ENCODE measurements around the gene PARL. TPM values are rescaled to one million over a fixed set of nuclear protein-coding genes. Genes with fewer than 3 reads are reported as not detected.

PARL gene
- total and polyA plus RNA-seq, 2 of the 8 experiments (the other 6 are each of a cell fraction or from before 2014, with no cell fraction given): 62.7 to 85.0 TPM

- TF ChIP-seq CTCF (IDR thresholded peaks at IDR 0.05; ENCODE audit: control extremely low read depth in 1 of 3, insufficient read depth in 1 of 3, low read depth in 1 of 3, low read length in 3 of 3): no peak
These were observed 8.0 kb upstream of the PARL start (continued) for GRCh38 chr3:183892610-183893214.

Measured in H1 (cell line).